Stimulated activated CD4-positive, alpha-beta T cell treated with anti-CD3 and anti-CD28 coated beads, Interleukin-1b, Interleukin-23, amount 100 ng/mL, for 4 hours (primary cell): ENCODE results near the gene ALKBH4.
A peak's percentile ranks its signal among the peaks of the same experiment; 100 is the strongest.
"Not testable (repeated sequence)": the region's sequence is repeated elsewhere in the genome, so short reads cannot be mapped to it uniquely, and the experiment has no call there.

Source experiments
- DNase-seq, 2 donors: peaks; one replicate each; pipeline ENCODE4 v3.0.0-alpha.2; 2020; ENCODE audit warnings: low read depth in 2 of 2

Gene ALKBH4

GRCh38 chr7:102455596-102455995 lies 9.1 kb downstream of the ALKBH4 start:
- no peak for DNase-seq

GRCh38 chr7:102454932-102455331 lies 9.7 kb downstream of the ALKBH4 start:
- not testable (repeated sequence) for DNase-seq

- no peak for DNase-seq
These were observed 10.2 kb downstream of the ALKBH4 start for GRCh38 chr7:102454468-102454867.

GRCh38 chr7:102453319-102453718 lies 11.3 kb downstream of the ALKBH4 start:
- DNase-seq: no peak

GRCh38 chr7:102452451-102452850 lies 12.2 kb downstream of the ALKBH4 start:
- DNase-seq: no peak

- DNase-seq: no peak
These were observed 13.2 kb downstream of the ALKBH4 start for GRCh38 chr7:102451371-102452054.

GRCh38 chr7:102450242-102450641 lies 14.4 kb downstream of the ALKBH4 start:
- peak; percentile 32 to 51 for DNase-seq

- DNase-seq: no peak
These were observed 15.5 kb downstream of the ALKBH4 start for GRCh38 chr7:102449136-102449535.

GRCh38 chr7:102447311-102447710 lies 17.4 kb downstream of the ALKBH4 start:
- no peak for DNase-seq

GRCh38 chr7:102446387-102447156 lies 18.1 kb downstream of the ALKBH4 start:
- no peak for DNase-seq

- DNase-seq: no peak
These were observed 19.0 kb downstream of the ALKBH4 start for GRCh38 chr7:102445674-102446071.

GRCh38 chr7:102444961-102445673 lies 19.5 kb downstream of the ALKBH4 start:
- DNase-seq: no peak

- DNase-seq: no peak
These were observed 24.5 kb downstream of the ALKBH4 start for GRCh38 chr7:102439963-102440795.

- no peak for DNase-seq
These were observed 28.5 kb downstream of the ALKBH4 start for GRCh38 chr7:102436118-102436517.

GRCh38 chr7:102434039-102434486 lies 30.6 kb downstream of the ALKBH4 start:
- DNase-seq: no peak

GRCh38 chr7:102433219-102434038 lies 31.2 kb downstream of the ALKBH4 start, which contains the start of gene ORAI2:
ORAI2 (plus strand) TSS chr7:102433575; CDS start chr7:102438957, 5,382 bp downstream.
- peak; percentile 85 to 90 for DNase-seq

- DNase-seq: no peak
These were observed 32.0 kb downstream of the ALKBH4 start for GRCh38 chr7:102432442-102433218.

GRCh38 chr7:102431617-102432298 lies 32.9 kb downstream of the ALKBH4 start:
- peak; percentile 25 to 38 for DNase-seq
